ENCODE data around the gene ETNK1. TPM values are rescaled to one million over a fixed set of nuclear protein-coding genes. Genes with fewer than 3 reads are reported as not detected.

ETNK1 gene
- total and polyA plus RNA-seq, 2 donors (not counting 1 experiment from before 2014, with no cell fraction given) = 19.4 to 106 TPM

DNA sequence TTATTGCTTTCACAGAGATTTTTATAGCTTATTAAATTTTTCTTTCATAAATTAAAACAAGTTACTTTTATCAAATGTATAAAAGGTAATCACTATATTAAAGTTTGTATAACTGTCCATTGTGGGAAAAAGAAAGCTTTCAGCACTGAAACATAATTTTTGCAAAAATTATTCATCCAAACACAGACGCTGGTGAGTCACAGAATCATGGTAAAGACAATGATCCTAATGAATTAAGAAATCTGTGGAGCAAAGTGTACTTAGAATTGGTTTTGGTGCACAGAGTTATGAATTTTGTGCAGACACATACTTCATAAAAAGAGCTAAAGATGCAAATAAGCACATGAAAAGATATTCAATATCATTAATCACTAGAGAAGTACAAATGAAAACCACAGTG, 48.9 kb upstream of the ETNK1 start:
- Histone ChIP-seq H3K4me1 (ENCODE audit: control insufficient read depth in 2 of 2, insufficient read depth in 2 of 2, low read length in 2 of 2) (no peaks in the 10 kb centered on the region), H3K4me3 (ENCODE audit: control extremely low read depth in 1 of 5, extremely low read depth in 1 of 5, insufficient read depth in 1 of 5, low read depth in 2 of 5, low read length in 4 of 5) (no peak overlapping the region), H3K4me2 (replicated peaks; ENCODE audit: low read depth, low read length, poor library complexity, severe bottlenecking) (no peak overlapping the region), H3K27ac (ENCODE audit: low read length in 2 of 2) (no peak overlapping the region), H3K79me2 (ENCODE audit: control insufficient read depth, insufficient read depth, low read length) (no peaks in the 10 kb centered on the region), H3K36me3 (replicated peaks in 1 of 2; ENCODE audit: control extremely low read depth in 1 of 2, control insufficient read depth in 1 of 2, extremely low read depth in 1 of 2, insufficient read depth in 2 of 2, low read length in 1 of 2) (no peaks in the 10 kb centered on the region), H3K9ac (ENCODE audit: low read length) (no peak overlapping the region), H4K20me1 (ENCODE audit: control insufficient read depth, insufficient read depth, low read length, poor library complexity, severe bottlenecking) (no peaks in the 10 kb centered on the region), H2AFZ (ENCODE audit: insufficient read depth, low read depth, low read length, poor library complexity, severe bottlenecking) (no peak overlapping the region), H3K27me3 (replicated peaks in 1 of 4; ENCODE audit: control extremely low read depth in 1 of 4, control insufficient read depth in 3 of 4, insufficient read depth in 4 of 4, low read length in 3 of 4) (no peaks in the 10 kb centered on the region), H3K9me3 (ENCODE audit: control extremely low read depth in 1 of 3, control insufficient read depth in 2 of 3, insufficient read depth in 1 of 3, low read length in 2 of 3) (no peaks in the 10 kb centered on the region)
- no CpG with 5 or more reads among the region's 1 CpG for whole genome bisulfite sequencing (ENCODE audit: insufficient coverage)
- Mint-ChIP-seq H3K4me1 (no peaks in the 10 kb centered on the region), H3K27ac (no peak overlapping the region), H3K9me3 (ENCODE audit: insufficient read depth) (no peaks in the 10 kb centered on the region), H3K4me3 (no peak overlapping the region), H3K27me3 (peaks cover 5% of the 10 kb centered on the region)
- no peak for DNase-seq
- ChIA-PET POLR2A (no interaction called here), CTCF (no interaction called here)
- intact Hi-C loops (cut with micrococcal nuclease) = no loop called here
- TF ChIP-seq, protein P1, sequence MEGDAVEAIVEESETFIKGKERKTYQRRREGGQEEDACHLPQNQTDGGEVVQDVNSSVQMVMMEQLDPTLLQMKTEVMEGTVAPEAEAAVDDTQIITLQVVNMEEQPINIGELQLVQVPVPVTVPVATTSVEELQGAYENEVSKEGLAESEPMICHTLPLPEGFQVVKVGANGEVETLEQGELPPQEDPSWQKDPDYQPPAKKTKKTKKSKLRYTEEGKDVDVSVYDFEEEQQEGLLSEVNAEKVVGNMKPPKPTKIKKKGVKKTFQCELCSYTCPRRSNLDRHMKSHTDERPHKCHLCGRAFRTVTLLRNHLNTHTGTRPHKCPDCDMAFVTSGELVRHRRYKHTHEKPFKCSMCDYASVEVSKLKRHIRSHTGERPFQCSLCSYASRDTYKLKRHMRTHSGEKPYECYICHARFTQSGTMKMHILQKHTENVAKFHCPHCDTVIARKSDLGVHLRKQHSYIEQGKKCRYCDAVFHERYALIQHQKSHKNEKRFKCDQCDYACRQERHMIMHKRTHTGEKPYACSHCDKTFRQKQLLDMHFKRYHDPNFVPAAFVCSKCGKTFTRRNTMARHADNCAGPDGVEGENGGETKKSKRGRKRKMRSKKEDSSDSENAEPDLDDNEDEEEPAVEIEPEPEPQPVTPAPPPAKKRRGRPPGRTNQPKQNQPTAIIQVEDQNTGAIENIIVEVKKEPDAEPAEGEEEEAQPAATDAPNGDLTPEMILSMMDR (IDR thresholded peaks at IDR 0.05) = no peak
- no peak for TF ChIP-seq EZH2 (IDR thresholded peaks at IDR 0.05; ENCODE audit: borderline replicate concordance, insufficient read depth, low read depth, low read length, poor library complexity, severe bottlenecking)
- ATAC-seq (ENCODE audit: low read depth) = no peak

DNA sequence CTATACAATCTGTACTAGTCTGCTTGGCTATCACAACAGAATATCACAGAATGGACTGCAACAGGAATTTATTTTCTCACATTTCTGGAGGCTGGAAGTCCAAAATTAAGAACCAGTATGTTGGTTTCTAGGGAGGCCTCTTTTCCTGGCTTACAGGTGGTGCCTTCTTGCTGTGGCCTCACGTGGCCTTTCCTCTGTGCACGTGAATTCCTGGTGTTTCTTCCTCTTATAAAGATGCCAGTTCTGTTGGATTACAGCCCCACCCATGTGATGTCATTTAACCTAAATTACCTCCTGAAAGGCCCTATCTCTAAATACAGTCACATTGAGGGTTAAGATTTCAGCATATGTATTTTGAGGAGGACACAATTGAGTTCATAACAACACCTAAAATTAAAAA, 48.5 kb upstream of the ETNK1 start:
- no peaks in the 10 kb centered on the region for H3K36me3 ChIP-seq (replicated peaks in 1 of 2; ENCODE audit: control extremely low read depth in 1 of 2, control insufficient read depth in 1 of 2, extremely low read depth in 1 of 2, insufficient read depth in 2 of 2, low read length in 1 of 2)
- ATAC-seq (ENCODE audit: low read depth) (no peak), DNase-seq (no peak)
- Mint-ChIP-seq H3K27ac (no peak overlapping the region), H3K4me3 (no peak overlapping the region), H3K9me3 (ENCODE audit: insufficient read depth) (no peaks in the 10 kb centered on the region), H3K4me1 (no peaks in the 10 kb centered on the region), H3K27me3 (peaks cover 4% of the 10 kb centered on the region)
- no peaks in the 10 kb centered on the region for H4K20me1 ChIP-seq (ENCODE audit: control insufficient read depth, insufficient read depth, low read length, poor library complexity, severe bottlenecking)
- H3K9me3 ChIP-seq (ENCODE audit: control extremely low read depth in 1 of 3, control insufficient read depth in 2 of 3, insufficient read depth in 1 of 3, low read length in 2 of 3) = no peaks in the 10 kb centered on the region
- H3K4me2 ChIP-seq (replicated peaks; ENCODE audit: low read depth, low read length, poor library complexity, severe bottlenecking) = no peak overlapping the region
- intact Hi-C loops (cut with micrococcal nuclease) = no loop called here
- H2AFZ ChIP-seq (ENCODE audit: insufficient read depth, low read depth, low read length, poor library complexity, severe bottlenecking) = no peak overlapping the region
- CTCF ChIA-PET = no interaction called here
- WGBS (ENCODE audit: insufficient coverage) = no CpG with 5 or more reads among the region's 2 CpGs
- no peaks in the 10 kb centered on the region for H3K4me1 ChIP-seq (ENCODE audit: control insufficient read depth in 2 of 2, insufficient read depth in 2 of 2, low read length in 2 of 2)
- no peaks in the 10 kb centered on the region for H3K27me3 ChIP-seq (replicated peaks in 1 of 4; ENCODE audit: control extremely low read depth in 1 of 4, control insufficient read depth in 3 of 4, insufficient read depth in 4 of 4, low read length in 3 of 4)
- H3K9ac ChIP-seq (ENCODE audit: low read length) = no peak overlapping the region
- no peak overlapping the region for H3K4me3 ChIP-seq (ENCODE audit: control extremely low read depth in 1 of 5, extremely low read depth in 1 of 5, insufficient read depth in 1 of 5, low read depth in 2 of 5, low read length in 4 of 5)
- TF ChIP-seq, protein P1 (IDR thresholded peaks at IDR 0.05) = no peak
- no peak for TF ChIP-seq EZH2 (IDR thresholded peaks at IDR 0.05; ENCODE audit: borderline replicate concordance, insufficient read depth, low read depth, low read length, poor library complexity, severe bottlenecking)
- H3K79me2 ChIP-seq (ENCODE audit: control insufficient read depth, insufficient read depth, low read length) = no peaks in the 10 kb centered on the region
- H3K27ac ChIP-seq (ENCODE audit: low read length in 2 of 2) = no peak overlapping the region
- POLR2A ChIA-PET = no interaction called here
